Measurements from ENCODE around the gene ZNF618. TPM values are rescaled to one million over a fixed set of nuclear protein-coding genes. Genes with fewer than 3 reads are reported as not detected.

The ZNF618 gene
- total RNA-seq, 2 donors from 2014 or later: 0.60 to 1.7 TPM

GRCh38 chr9:113887436-113887835, 11.3 kb downstream of the ZNF618 start:
- Mint-ChIP-seq H3K4me1 (peaks cover 7% of the 10 kb centered on the region), H3K4me3 (no peak overlapping the region), H3K36me3 (ENCODE audit: low read depth) (peaks cover 4% of the 10 kb centered on the region), H3K27me3 (peaks cover 18% of the 10 kb centered on the region), H3K27ac (no peak overlapping the region)
- ATAC-seq (no peak), DNase-seq (no peak)
- H3K9me3 ChIP-seq (ENCODE audit: control insufficient read depth, low read length, poor library complexity, severe bottlenecking): no peaks in the 10 kb centered on the region

GRCh38 chr9:113888336-113888735, 12.2 kb downstream of the ZNF618 start:
- Mint-ChIP-seq H3K27ac (no peak overlapping the region), H3K4me1 (peaks cover 7% of the 10 kb centered on the region), H3K36me3 (ENCODE audit: low read depth) (peaks cover 4% of the 10 kb centered on the region)

GRCh38 chr9:113888976-113889375, 12.9 kb downstream of the ZNF618 start:
- ATAC-seq (no peak), DNase-seq (no peak)
- peaks cover 17% of the 10 kb centered on the region for H3K27me3 Mint-ChIP-seq
- no peak overlapping the region for H3K4me3 Mint-ChIP-seq
- H3K27ac Mint-ChIP-seq: no peak overlapping the region
- H3K9me3 ChIP-seq (ENCODE audit: control insufficient read depth, low read length, poor library complexity, severe bottlenecking): no peaks in the 10 kb centered on the region
- peaks cover 4% of the 10 kb centered on the region for H3K36me3 Mint-ChIP-seq (ENCODE audit: low read depth)
- H3K4me1 Mint-ChIP-seq: peaks cover 7% of the 10 kb centered on the region

More at GRCh38 chr9:113888336-113888735, 12.2 kb downstream of the ZNF618 start:
- H3K9me3 ChIP-seq (ENCODE audit: control insufficient read depth, low read length, poor library complexity, severe bottlenecking): no peaks in the 10 kb centered on the region
- Mint-ChIP-seq H3K4me3 (no peak overlapping the region), H3K27me3 (peaks cover 18% of the 10 kb centered on the region)
- ATAC-seq: no peak
- no peak for DNase-seq

GRCh38 chr9:113890704-113891103, 14.6 kb downstream of the ZNF618 start:
- H3K9me3 ChIP-seq (ENCODE audit: control insufficient read depth, low read length, poor library complexity, severe bottlenecking): no peaks in the 10 kb centered on the region
- Mint-ChIP-seq H3K4me3 (no peak overlapping the region), H3K36me3 (ENCODE audit: low read depth) (peaks cover 2% of the 10 kb centered on the region), H3K27me3 (peaks cover 9% of the 10 kb centered on the region), H3K4me1 (peaks cover 7% of the 10 kb centered on the region), H3K27ac (no peak overlapping the region)
- no peak for DNase-seq
- ATAC-seq: no peak

GRCh38 chr9:113892861-113893491, 16.9 kb downstream of the ZNF618 start:
- Mint-ChIP-seq H3K27me3 (peaks cover 10% of the 10 kb centered on the region), H3K27ac (no peak overlapping the region), H3K4me1 (no peaks in the 10 kb centered on the region), H3K4me3 (no peak overlapping the region), H3K36me3 (ENCODE audit: low read depth) (peaks cover 2% of the 10 kb centered on the region)
- ATAC-seq: no peak
- H3K9me3 ChIP-seq (ENCODE audit: control insufficient read depth, low read length, poor library complexity, severe bottlenecking): no peaks in the 10 kb centered on the region
- no peak for DNase-seq

- no peak for DNase-seq
- Mint-ChIP-seq H3K36me3 (ENCODE audit: low read depth) (peaks cover 2% of the 10 kb centered on the region), H3K4me1 (peaks cover under 1% of the 10 kb centered on the region), H3K27me3 (peaks cover 7% of the 10 kb centered on the region), H3K4me3 (no peak overlapping the region), H3K27ac (no peak overlapping the region)
- no peak for ATAC-seq
- H3K9me3 ChIP-seq (ENCODE audit: control insufficient read depth, low read length, poor library complexity, severe bottlenecking): no peaks in the 10 kb centered on the region
These were observed 18.1 kb downstream of the ZNF618 start for GRCh38 chr9:113894166-113894565.

- H3K27me3 Mint-ChIP-seq: peaks cover 11% of the 10 kb centered on the region
These were observed 19.4 kb downstream of the ZNF618 start for GRCh38 chr9:113895526-113895925.

GRCh38 chr9:113896713-113897112, 20.6 kb downstream of the ZNF618 start:
- Mint-ChIP-seq H3K27ac (no peak overlapping the region), H3K4me3 (no peak overlapping the region), H3K36me3 (ENCODE audit: low read depth) (no peaks in the 10 kb centered on the region), H3K27me3 (peaks cover 11% of the 10 kb centered on the region), H3K4me1 (peaks cover 2% of the 10 kb centered on the region)
- no peaks in the 10 kb centered on the region for H3K9me3 ChIP-seq (ENCODE audit: control insufficient read depth, low read length, poor library complexity, severe bottlenecking)
- DNase-seq (no peak), ATAC-seq (no peak)

More at GRCh38 chr9:113895526-113895925, 19.4 kb downstream of the ZNF618 start:
- peaks cover 2% of the 10 kb centered on the region for H3K4me1 Mint-ChIP-seq
- DNase-seq (no peak), ATAC-seq (no peak)
- no peak overlapping the region for H3K27ac Mint-ChIP-seq
- no peak overlapping the region for H3K4me3 Mint-ChIP-seq
- no peaks in the 10 kb centered on the region for H3K36me3 Mint-ChIP-seq (ENCODE audit: low read depth)
- H3K9me3 ChIP-seq (ENCODE audit: control insufficient read depth, low read length, poor library complexity, severe bottlenecking): no peaks in the 10 kb centered on the region

GRCh38 chr9:113898151-113898550, 22.0 kb downstream of the ZNF618 start:
- Mint-ChIP-seq H3K4me3 (no peak overlapping the region), H3K36me3 (ENCODE audit: low read depth) (no peaks in the 10 kb centered on the region), H3K4me1 (peaks cover 2% of the 10 kb centered on the region), H3K27me3 (peaks cover 11% of the 10 kb centered on the region), H3K27ac (no peak overlapping the region)
- ATAC-seq: no peak
- H3K9me3 ChIP-seq (ENCODE audit: control insufficient read depth, low read length, poor library complexity, severe bottlenecking): no peaks in the 10 kb centered on the region
- no peak for DNase-seq

- DNase-seq (no peak), ATAC-seq (no peak)
- H3K27ac Mint-ChIP-seq: no peak overlapping the region
These were observed 22.5 kb downstream of the ZNF618 start for GRCh38 chr9:113898596-113898995.

GRCh38 chr9:113899205-113899604, 23.1 kb downstream of the ZNF618 start:
- H3K9me3 ChIP-seq (ENCODE audit: control insufficient read depth, low read length, poor library complexity, severe bottlenecking): no peaks in the 10 kb centered on the region
- Mint-ChIP-seq H3K4me3 (no peak overlapping the region), H3K27ac (no peak overlapping the region), H3K4me1 (peaks cover 2% of the 10 kb centered on the region), H3K27me3 (peaks cover 11% of the 10 kb centered on the region), H3K36me3 (ENCODE audit: low read depth) (no peaks in the 10 kb centered on the region)
- DNase-seq: no peak
- ATAC-seq: no peak

More at GRCh38 chr9:113898596-113898995, 22.5 kb downstream of the ZNF618 start:
- Mint-ChIP-seq H3K27me3 (peaks cover 11% of the 10 kb centered on the region), H3K4me3 (no peak overlapping the region), H3K4me1 (peaks cover 2% of the 10 kb centered on the region), H3K36me3 (ENCODE audit: low read depth) (no peaks in the 10 kb centered on the region)
- no peaks in the 10 kb centered on the region for H3K9me3 ChIP-seq (ENCODE audit: control insufficient read depth, low read length, poor library complexity, severe bottlenecking)

- no peak overlapping the region for H3K27ac Mint-ChIP-seq
- no peak for ATAC-seq
- H3K36me3 Mint-ChIP-seq (ENCODE audit: low read depth): no peaks in the 10 kb centered on the region
- H3K4me1 Mint-ChIP-seq: peaks cover 2% of the 10 kb centered on the region
- DNase-seq: no peak
- H3K27me3 Mint-ChIP-seq: peaks cover 11% of the 10 kb centered on the region
- no peak overlapping the region for H3K4me3 Mint-ChIP-seq
- H3K9me3 ChIP-seq (ENCODE audit: control insufficient read depth, low read length, poor library complexity, severe bottlenecking): no peaks in the 10 kb centered on the region
These were observed 25.1 kb downstream of the ZNF618 start for GRCh38 chr9:113901221-113901688.

- ATAC-seq (no peak), DNase-seq (no peak)
- peaks cover 14% of the 10 kb centered on the region for H3K27me3 Mint-ChIP-seq
- H3K27ac Mint-ChIP-seq: no peak overlapping the region
- H3K36me3 Mint-ChIP-seq (ENCODE audit: low read depth): no peaks in the 10 kb centered on the region
- no peaks in the 10 kb centered on the region for H3K9me3 ChIP-seq (ENCODE audit: control insufficient read depth, low read length, poor library complexity, severe bottlenecking)
- peaks cover 2% of the 10 kb centered on the region for H3K4me1 Mint-ChIP-seq
- H3K4me3 Mint-ChIP-seq: no peak overlapping the region
These were observed 27.5 kb downstream of the ZNF618 start for GRCh38 chr9:113903514-113904077.

All from T-helper 17 cell (primary cell).